Measurements from ENCODE around the gene MXRA7.

DNA sequence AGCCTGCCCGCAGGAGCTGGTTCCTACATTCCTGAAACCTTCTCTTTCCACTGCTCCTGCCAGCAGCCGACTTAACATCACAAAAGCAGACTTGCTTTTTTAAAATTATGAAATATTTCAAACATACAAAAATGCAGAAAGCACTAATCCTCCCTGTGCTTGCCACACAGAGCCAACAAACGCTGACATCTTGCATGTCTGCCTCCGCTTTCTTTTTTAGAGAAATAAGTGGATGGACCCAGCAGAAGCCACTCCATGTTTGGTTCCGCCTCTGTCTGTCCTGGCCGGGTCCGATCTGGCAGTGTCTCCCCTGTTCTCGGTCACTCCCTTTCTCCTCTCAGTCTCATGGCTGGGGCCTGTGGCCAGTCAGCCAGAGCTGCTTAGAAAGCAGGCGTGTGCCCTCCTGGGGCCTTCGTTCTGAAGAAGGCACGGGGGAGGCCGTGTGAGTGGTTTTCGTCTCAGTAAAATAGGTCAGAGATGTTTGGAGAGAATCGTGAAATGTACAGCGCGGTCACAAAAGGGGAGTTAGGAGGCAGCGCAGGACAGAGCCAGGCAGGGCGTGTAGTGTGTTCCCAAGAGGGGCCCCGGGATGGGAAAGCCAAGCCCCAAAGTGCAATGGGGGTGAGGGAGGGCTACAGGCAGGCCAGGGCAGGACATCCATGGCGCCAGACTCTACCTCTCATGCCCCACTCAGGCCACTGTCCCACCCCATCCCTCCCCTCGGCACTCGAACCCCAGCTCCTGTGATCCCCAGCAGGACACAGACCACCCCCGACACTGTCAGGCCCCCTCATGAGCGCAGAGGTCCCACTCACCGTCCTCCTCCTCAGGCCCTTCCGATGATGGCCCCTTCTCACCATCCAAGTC lies 23.2 kb downstream of the MXRA7 start:
- TF ChIP-seq TAF1 (IDR thresholded peaks at IDR 0.05; ENCODE audit: low read depth, low read length) (no peak), POLR2AphosphoS5 (IDR thresholded peaks at IDR 0.05; ENCODE audit: low read depth, low read length) (no peak), POLR2A (IDR thresholded peaks at IDR 0.05; ENCODE audit: low read depth, low read length) (no peak)

All from GM12891 (cell line).